ENCODE results near the gene ARHGAP35.
A peak's percentile ranks its signal among the peaks of the same experiment; 100 is the strongest.

GRCh38 chr19:46860846-46861690, at the start of gene ARHGAP35:
- TF ChIP-seq CTCF (IDR thresholded peaks at IDR 0.05) (peak in 1 of 4 experiments; percentile 9), POLR2A (IDR thresholded peaks at IDR 0.05) (peak; percentile 3 to 19), POLR2AphosphoS5 (IDR thresholded peaks at IDR 0.05) (no peak), EP300 (IDR thresholded peaks at IDR 0.05) (no peak)

Measured in gastroesophageal sphincter (tissue), 3 donors.